ENCODE results near the gene PLXDC2.

Gene PLXDC2

DNA sequence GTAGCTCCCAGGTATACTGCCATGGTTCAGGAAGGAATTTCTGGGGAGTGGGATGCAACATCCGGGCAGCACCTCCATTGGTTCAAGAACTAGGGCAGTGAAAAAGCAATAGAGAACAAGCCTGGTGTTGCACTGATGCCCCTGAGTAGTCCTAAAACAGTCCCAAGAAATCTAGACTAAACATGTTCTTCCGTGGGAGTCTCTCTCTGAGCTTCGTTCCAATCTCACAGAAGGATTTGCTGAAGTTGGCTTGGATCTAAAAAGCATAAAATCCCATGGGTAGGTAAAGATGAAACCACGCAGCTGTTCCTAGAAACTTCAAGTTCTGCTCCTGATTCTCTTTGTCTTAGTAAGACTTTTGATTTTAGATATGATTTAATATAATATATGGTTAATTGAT, 154.5 kb downstream of the PLXDC2 start:
- DNase-seq (ENCODE audit: low read depth) = no peak
- TF ChIP-seq, protein P1, sequence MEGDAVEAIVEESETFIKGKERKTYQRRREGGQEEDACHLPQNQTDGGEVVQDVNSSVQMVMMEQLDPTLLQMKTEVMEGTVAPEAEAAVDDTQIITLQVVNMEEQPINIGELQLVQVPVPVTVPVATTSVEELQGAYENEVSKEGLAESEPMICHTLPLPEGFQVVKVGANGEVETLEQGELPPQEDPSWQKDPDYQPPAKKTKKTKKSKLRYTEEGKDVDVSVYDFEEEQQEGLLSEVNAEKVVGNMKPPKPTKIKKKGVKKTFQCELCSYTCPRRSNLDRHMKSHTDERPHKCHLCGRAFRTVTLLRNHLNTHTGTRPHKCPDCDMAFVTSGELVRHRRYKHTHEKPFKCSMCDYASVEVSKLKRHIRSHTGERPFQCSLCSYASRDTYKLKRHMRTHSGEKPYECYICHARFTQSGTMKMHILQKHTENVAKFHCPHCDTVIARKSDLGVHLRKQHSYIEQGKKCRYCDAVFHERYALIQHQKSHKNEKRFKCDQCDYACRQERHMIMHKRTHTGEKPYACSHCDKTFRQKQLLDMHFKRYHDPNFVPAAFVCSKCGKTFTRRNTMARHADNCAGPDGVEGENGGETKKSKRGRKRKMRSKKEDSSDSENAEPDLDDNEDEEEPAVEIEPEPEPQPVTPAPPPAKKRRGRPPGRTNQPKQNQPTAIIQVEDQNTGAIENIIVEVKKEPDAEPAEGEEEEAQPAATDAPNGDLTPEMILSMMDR (IDR thresholded peaks at IDR 0.05; ENCODE audit: control insufficient read depth, insufficient read depth, low read depth, low read length, missing control alignments) = no peak
- H3K4me3 ChIP-seq (ENCODE audit: control insufficient read depth, low read depth, low read length) = no peak overlapping the region

- TF ChIP-seq, protein P1 (IDR thresholded peaks at IDR 0.05; ENCODE audit: control insufficient read depth, insufficient read depth, low read depth, low read length, missing control alignments) = no peak
- no peak for DNase-seq (ENCODE audit: low read depth)
- H3K4me3 ChIP-seq (ENCODE audit: control insufficient read depth, low read depth, low read length) = no peak overlapping the region
These were observed 155.3 kb downstream of the PLXDC2 start for GRCh38 chr10:19971343-19972052.

DNA sequence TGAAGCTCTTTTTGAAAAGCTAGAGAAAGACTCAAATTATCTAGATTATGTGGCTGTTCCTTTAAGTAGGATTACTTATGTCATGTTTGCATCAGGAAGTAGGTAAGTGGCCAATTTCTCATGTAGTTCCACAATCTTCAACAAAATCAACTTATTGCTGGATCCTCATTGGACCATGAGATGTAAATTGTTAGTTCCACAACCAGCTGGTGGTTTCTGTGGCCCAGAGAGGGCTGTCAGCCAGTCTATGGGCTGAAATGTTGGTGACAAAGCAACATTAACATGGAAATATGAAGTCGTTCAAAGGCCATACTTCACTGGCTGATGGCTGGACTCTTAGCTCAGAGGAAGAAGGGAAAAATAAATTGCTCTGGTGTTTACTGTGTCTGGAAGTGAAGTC, 157.9 kb downstream of the PLXDC2 start:
- TF ChIP-seq, protein P1 (IDR thresholded peaks at IDR 0.05; ENCODE audit: control insufficient read depth, insufficient read depth, low read depth, low read length, missing control alignments) = no peak
- DNase-seq (ENCODE audit: low read depth) = no peak
- no peak overlapping the region for H3K4me3 ChIP-seq (ENCODE audit: control insufficient read depth, low read depth, low read length)

DNA sequence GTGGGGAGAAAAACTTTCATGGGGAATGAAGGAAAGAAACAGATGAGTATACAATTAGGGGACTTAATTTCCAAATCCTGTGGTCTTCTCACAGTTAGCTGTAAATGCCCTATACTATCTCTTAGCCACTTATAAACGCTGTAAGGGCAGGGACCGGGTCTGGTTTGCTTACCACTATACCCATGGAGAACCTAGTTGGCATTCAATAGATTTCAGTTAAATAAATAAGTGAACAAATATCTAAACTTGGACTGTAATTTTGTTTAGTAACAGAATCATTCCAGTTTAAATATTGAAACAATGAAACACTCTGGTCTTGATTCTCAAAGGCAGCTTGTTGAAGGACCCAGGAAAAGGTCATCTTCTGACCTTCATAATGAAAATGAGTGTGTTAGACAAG, 158.3 kb downstream of the PLXDC2 start:
- TF ChIP-seq, protein P1 (IDR thresholded peaks at IDR 0.05; ENCODE audit: control insufficient read depth, insufficient read depth, low read depth, low read length, missing control alignments) = no peak
- H3K4me3 ChIP-seq (ENCODE audit: control insufficient read depth, low read depth, low read length) = no peak overlapping the region
- no peak for DNase-seq (ENCODE audit: low read depth)

DNA sequence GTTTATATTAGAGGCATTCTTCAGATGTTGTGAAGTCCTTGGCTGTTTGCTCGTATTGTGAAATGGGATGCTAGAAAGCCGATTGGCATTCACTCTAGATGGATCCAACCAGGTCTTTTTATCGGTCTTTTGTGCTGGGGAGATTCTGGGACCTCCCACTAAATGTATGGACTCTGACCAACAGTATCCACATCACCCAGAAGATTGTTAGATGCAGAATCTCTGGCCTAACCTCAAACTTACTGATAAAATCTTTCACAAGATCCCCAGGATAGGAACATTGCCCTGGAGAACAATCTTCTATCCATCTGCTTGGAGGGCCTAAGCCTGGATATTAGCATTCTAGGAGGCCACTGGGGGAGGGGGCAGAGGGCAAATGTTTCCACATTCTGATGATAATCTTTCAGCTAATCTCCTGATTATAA, 160.9 kb downstream of the PLXDC2 start:
- TF ChIP-seq, protein P1 (IDR thresholded peaks at IDR 0.05; ENCODE audit: control insufficient read depth, insufficient read depth, low read depth, low read length, missing control alignments) = no peak
- DNase-seq (ENCODE audit: low read depth) = no peak
- H3K4me3 ChIP-seq (ENCODE audit: control insufficient read depth, low read depth, low read length) = no peak overlapping the region

DNA sequence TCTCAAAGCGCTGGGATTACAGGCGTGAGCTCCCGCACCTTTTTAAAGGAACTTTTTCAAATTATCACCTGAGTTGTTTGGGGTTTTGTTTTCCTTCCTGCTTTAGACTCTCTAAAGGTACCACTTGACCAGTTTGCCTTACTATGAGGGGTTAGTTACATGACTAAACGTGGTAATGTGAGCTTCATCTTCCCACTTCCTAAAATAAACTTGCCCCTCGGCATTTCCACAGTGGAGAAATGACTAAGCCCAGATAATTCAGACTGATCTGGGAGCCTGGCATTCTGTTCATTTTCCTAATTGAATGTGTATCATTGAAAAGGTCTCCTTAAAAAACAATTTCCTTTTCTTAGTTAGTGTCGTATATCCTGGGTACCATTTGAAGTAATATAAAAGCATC, 163.4 kb downstream of the PLXDC2 start:
- TF ChIP-seq, protein P1 (IDR thresholded peaks at IDR 0.05; ENCODE audit: control insufficient read depth, insufficient read depth, low read depth, low read length, missing control alignments) = no peak
- no peak overlapping the region for H3K4me3 ChIP-seq (ENCODE audit: control insufficient read depth, low read depth, low read length)

More for the DNA sequence above, 163.4 kb downstream of the PLXDC2 start:
- no peak for DNase-seq (ENCODE audit: low read depth)
